HepG2 (cell line): ENCODE results near the gene OGFR. TPM values are rescaled to one million over a fixed set of nuclear protein-coding genes. Genes with fewer than 3 reads are reported as not detected.
A peak's percentile ranks its signal among the peaks of the same experiment; 100 is the strongest.

ENCODE experiments used
- CENPT ChIP-seq: sonication (generic); formaldehyde crosslinking; IDR thresholded peaks from 2 replicates; pipeline ENCODE4 v1.8.0; 2022; ENCODE audit warnings: low read depth, mild to moderate bottlenecking, moderate library complexity, missing genetic modification reagents
- DPF2 ChIP-seq: sonication (generic); formaldehyde crosslinking; IDR thresholded peaks from 2 replicates; pipeline ENCODE4 v1.4.0; 2020; ENCODE audit warnings: mild to moderate bottlenecking, low read depth, missing genetic modification reagents, borderline replicate concordance
- FLYWCH1 ChIP-seq: sonication (generic); formaldehyde crosslinking; IDR thresholded peaks from 2 replicates; pipeline ENCODE4 v1.8.1; 2023; ENCODE audit warnings: mild to moderate bottlenecking, missing genetic modification reagents
- HNRNPL ChIP-seq: fragments of 200-400 bp; formaldehyde crosslinking; IDR thresholded peaks from 2 replicates; pipeline ENCODE4 v1.6.1; 2017; ENCODE audit warnings: mild to moderate bottlenecking, low read depth, low read length
- JARID2 ChIP-seq: sonication (generic); formaldehyde crosslinking; IDR thresholded peaks from 2 replicates; pipeline ENCODE4 v1.8.1; 2023; ENCODE audit warnings: missing genetic modification reagents, inconsistent platforms; ENCODE audit not compliant: insufficient replicate concordance
- KDM3A ChIP-seq: IDR thresholded peaks from 2 replicates; pipeline ENCODE4 v1.6.1; 2018; ENCODE audit warnings: low read depth, missing compliant biosample characterization
- MAZ ChIP-seq, 2 experiments: sonication (generic) in 1 of 2; formaldehyde crosslinking in 1 of 2; IDR thresholded peaks; 2 replicates each; pipeline versions ENCODE4 v1.5.0 to v1.6.1; 2012 to 2020; ENCODE audit warnings: low read depth in 2 of 2, mild to moderate bottlenecking in 2 of 2, borderline replicate concordance in 1 of 2, improper control_type of control experiment in 1 of 2, low read length in 1 of 2, missing genetic modification reagents in 1 of 2, moderate library complexity in 1 of 2
- NFKBIZ ChIP-seq: IDR thresholded peaks from 2 replicates; pipeline ENCODE4 v1.6.1; 2018; ENCODE audit warnings: missing genetic modification reagents, missing compliant biosample characterization
- PLRG1 ChIP-seq: fragments of 450-650 bp; conservative IDR thresholded peaks from 2 replicates; pipeline ENCODE4 v1.6.1; 2016
- TOPORS ChIP-seq: sonication (generic); formaldehyde crosslinking; IDR thresholded peaks from 2 replicates; pipeline ENCODE4 v1.8.0; 2023; ENCODE audit warnings: mild to moderate bottlenecking, missing genetic modification reagents
- ZC3H4 ChIP-seq: sonication (generic); formaldehyde crosslinking; IDR thresholded peaks from 2 replicates; pipeline ENCODE4 v1.4.0; 2020; ENCODE audit warnings: missing genetic modification reagents, borderline replicate concordance
- ZFP82 ChIP-seq: sonication (generic); formaldehyde crosslinking; IDR thresholded peaks from 2 replicates; pipeline ENCODE4 v1.5.1; 2020; ENCODE audit warnings: mild to moderate bottlenecking, missing genetic modification reagents, borderline replicate concordance
- ZFYVE20 ChIP-seq: sonication (generic); formaldehyde crosslinking; IDR thresholded peaks from 2 replicates; pipeline ENCODE4 v1.8.0; 2023; ENCODE audit warnings: low read depth, mild to moderate bottlenecking, moderate library complexity, missing genetic modification reagents, borderline replicate concordance
- ZNF329 ChIP-seq: sonication (generic); formaldehyde crosslinking; IDR thresholded peaks from 2 replicates; pipeline ENCODE4 v1.9.0; 2021; ENCODE audit warnings: low read depth, mild to moderate bottlenecking, missing genetic modification reagents
- ZNF333 ChIP-seq: sonication (generic); formaldehyde crosslinking; IDR thresholded peaks from 2 replicates; pipeline ENCODE4 v1.4.0; 2020; ENCODE audit warnings: mild to moderate bottlenecking, missing genetic modification reagents, borderline replicate concordance
- ZNF350 ChIP-seq: sonication (generic); formaldehyde crosslinking; IDR thresholded peaks from 2 replicates; pipeline ENCODE4 v1.4.0; 2020; ENCODE audit warnings: mild to moderate bottlenecking, low read depth, missing genetic modification reagents, borderline replicate concordance
- ZNF354B ChIP-seq: sonication (generic); formaldehyde crosslinking; IDR thresholded peaks from 2 replicates; pipeline ENCODE4 v1.8.0; 2022; ENCODE audit warnings: mild to moderate bottlenecking, missing genetic modification reagents
- ZNF788 ChIP-seq: sonication (generic); formaldehyde crosslinking; IDR thresholded peaks from 2 replicates; pipeline ENCODE4 v1.5.0; 2020; ENCODE audit warnings: mild to moderate bottlenecking, missing genetic modification reagents, borderline replicate concordance
- ZNF883 ChIP-seq: sonication (generic); formaldehyde crosslinking; IDR thresholded peaks from 2 replicates; pipeline ENCODE4 v1.5.1; 2020; ENCODE audit warnings: mild to moderate bottlenecking, missing genetic modification reagents; ENCODE audit errors: not compliant biosample characterization
- polyA plus RNA-seq, 8 experiments: library from polyadenylated mRNA; depleted of rRNA in 3 of 8; stranded (reverse) in 7 of 8; unstranded in 1 of 8; fragments of >200 nt; fragmentation: Illumina TruSeq in 4 of 8; extraction: Trizol in 4 of 8; gene quantifications; 2 replicates each; pipeline versions ENCODE4 v1.2.1 to v1.2.3, GENCODE V29; 2011 to 2016; ENCODE audit warnings: low read depth in 4 of 8, missing spikeins in 1 of 8, mixed read lengths in 1 of 8; ENCODE audit not compliant: insufficient read depth in 1 of 8
- total RNA-seq, 5 experiments: library from RNA; depleted of rRNA; stranded (reverse); fragments of >200 nt; fragmentation: Illumina TruSeq; extraction: Trizol; gene quantifications; 2 replicates each; pipeline ENCODE4 v1.2.3, GENCODE V29; 2016; ENCODE audit warnings: low read depth in 1 of 5
- TF ChIP-seq, protein P1 (sequence below): sonication (generic); formaldehyde crosslinking; IDR thresholded peaks from 2 replicates; pipeline ENCODE4 v1.4.0; 2020; ENCODE audit warnings: missing genetic modification reagents
- TF ChIP-seq, protein P2 (sequence below): sonication (generic); formaldehyde crosslinking; IDR thresholded peaks from 2 replicates; pipeline ENCODE4 v1.8.0; 2023; ENCODE audit warnings: mild to moderate bottlenecking, missing genetic modification reagents
- TF ChIP-seq, protein P3 (sequence below): sonication (generic); formaldehyde crosslinking; IDR thresholded peaks from 2 replicates; pipeline ENCODE4 v1.4.0; 2020; ENCODE audit warnings: mild to moderate bottlenecking, missing genetic modification reagents
- TF ChIP-seq, protein P4 (sequence below): conservative IDR thresholded peaks from 2 replicates; pipeline ENCODE4 v1.6.1; 2018; ENCODE audit warnings: missing genetic modification reagents
- TF ChIP-seq, protein P5 (sequence below): sonication (generic); formaldehyde crosslinking; IDR thresholded peaks from 2 replicates; pipeline ENCODE4 v1.4.0; 2020; ENCODE audit warnings: missing genetic modification reagents; ENCODE audit errors: not compliant biosample characterization

The OGFR gene
- total and polyA plus RNA-seq, 2 of the 13 experiments (the other 11 are each of a cell fraction or from before 2014, with no cell fraction given) = 47.7 to 81.8 TPM

DNA sequence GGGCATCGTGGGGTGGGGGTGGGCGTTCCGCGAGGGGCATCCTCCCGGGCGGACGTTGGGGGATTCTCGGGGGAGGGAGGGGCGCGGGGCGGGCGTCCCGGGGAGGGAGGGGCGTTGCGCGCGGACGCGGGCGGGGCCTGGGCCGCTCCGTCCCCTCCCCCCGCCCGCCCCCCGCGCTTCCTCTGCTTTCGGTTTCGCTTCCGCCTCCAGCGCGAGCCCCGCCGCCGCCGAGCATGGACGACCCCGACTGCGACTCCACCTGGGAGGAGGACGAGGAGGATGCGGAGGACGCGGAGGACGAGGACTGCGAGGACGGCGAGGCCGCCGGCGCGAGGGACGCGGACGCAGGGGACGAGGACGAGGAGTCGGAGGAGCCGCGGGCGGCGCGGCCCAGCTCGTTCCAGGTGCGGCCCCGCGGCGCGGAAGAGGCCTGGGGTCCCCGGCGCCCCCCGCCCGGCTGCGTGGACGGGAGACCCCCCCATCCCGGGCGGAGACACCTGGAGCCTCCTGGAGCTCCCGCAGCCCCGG is at the start of gene OGFR (continued):
- TF ChIP-seq, protein P1, sequence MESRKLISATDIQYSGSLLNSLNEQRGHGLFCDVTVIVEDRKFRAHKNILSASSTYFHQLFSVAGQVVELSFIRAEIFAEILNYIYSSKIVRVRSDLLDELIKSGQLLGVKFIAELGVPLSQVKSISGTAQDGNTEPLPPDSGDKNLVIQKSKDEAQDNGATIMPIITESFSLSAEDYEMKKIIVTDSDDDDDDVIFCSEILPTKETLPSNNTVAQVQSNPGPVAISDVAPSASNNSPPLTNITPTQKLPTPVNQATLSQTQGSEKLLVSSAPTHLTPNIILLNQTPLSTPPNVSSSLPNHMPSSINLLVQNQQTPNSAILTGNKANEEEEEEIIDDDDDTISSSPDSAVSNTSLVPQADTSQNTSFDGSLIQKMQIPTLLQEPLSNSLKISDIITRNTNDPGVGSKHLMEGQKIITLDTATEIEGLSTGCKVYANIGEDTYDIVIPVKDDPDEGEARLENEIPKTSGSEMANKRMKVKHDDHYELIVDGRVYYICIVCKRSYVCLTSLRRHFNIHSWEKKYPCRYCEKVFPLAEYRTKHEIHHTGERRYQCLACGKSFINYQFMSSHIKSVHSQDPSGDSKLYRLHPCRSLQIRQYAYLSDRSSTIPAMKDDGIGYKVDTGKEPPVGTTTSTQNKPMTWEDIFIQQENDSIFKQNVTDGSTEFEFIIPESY (CRISPR knock-in tag) = no peak
- no peak for TF ChIP-seq NFKBIZ (CRISPR knock-in tag)
- peak; percentile 65; the same call in 1 of the 2 replicates for TF ChIP-seq ZNF354B (CRISPR knock-in tag)
- TF ChIP-seq, protein P2, sequence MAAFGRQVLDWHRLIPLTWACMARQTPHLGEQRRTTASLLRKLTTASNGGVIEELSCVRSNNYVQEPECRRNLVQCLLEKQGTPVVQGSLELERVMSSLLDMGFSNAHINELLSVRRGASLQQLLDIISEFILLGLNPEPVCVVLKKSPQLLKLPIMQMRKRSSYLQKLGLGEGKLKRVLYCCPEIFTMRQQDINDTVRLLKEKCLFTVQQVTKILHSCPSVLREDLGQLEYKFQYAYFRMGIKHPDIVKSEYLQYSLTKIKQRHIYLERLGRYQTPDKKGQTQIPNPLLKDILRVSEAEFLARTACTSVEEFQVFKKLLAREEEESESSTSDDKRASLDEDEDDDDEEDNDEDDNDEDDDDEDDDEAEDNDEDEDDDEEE (CRISPR knock-in tag) = no peak
- no peak for TF ChIP-seq FLYWCH1
- TF ChIP-seq ZNF883 (CRISPR knock-in tag) = no peak
- TF ChIP-seq ZC3H4 (CRISPR knock-in tag) = no peak; the same call in 1 of the 2 replicates
- TF ChIP-seq ZNF329 (CRISPR knock-in tag) = peak; percentile 78; the same call in 1 of the 2 replicates
- TF ChIP-seq, protein P3, sequence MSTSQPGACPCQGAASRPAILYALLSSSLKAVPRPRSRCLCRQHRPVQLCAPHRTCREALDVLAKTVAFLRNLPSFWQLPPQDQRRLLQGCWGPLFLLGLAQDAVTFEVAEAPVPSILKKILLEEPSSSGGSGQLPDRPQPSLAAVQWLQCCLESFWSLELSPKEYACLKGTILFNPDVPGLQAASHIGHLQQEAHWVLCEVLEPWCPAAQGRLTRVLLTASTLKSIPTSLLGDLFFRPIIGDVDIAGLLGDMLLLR (CRISPR knock-in tag) = peak; percentile 89
- TF ChIP-seq MAZ (IDR thresholded peaks at IDR 0.05; ENCODE audit: borderline replicate concordance, low read depth, low read length) = no peak
- TF ChIP-seq MAZ (CRISPR knock-in tag; IDR thresholded peaks at IDR 0.05; ENCODE audit: low read depth) = peak; percentile 62
- no peak for TF ChIP-seq ZFP82 (CRISPR knock-in tag)
- no peak; the same call in 1 of the 2 replicates for TF ChIP-seq CENPT (CRISPR knock-in tag)
- TF ChIP-seq, protein P4, sequence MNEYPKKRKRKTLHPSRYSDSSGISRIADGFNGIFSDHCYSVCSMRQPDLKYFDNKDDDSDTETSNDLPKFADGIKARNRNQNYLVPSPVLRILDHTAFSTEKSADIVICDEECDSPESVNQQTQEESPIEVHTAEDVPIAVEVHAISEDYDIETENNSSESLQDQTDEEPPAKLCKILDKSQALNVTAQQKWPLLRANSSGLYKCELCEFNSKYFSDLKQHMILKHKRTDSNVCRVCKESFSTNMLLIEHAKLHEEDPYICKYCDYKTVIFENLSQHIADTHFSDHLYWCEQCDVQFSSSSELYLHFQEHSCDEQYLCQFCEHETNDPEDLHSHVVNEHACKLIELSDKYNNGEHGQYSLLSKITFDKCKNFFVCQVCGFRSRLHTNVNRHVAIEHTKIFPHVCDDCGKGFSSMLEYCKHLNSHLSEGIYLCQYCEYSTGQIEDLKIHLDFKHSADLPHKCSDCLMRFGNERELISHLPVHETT (CRISPR knock-in tag) = no peak
- no peak for TF ChIP-seq HNRNPL
- 0 out of 2 replicates have a peak, but pooled peaks have one; percentile 37 for TF ChIP-seq ZNF788
- no peak for TF ChIP-seq ZFYVE20
- TF ChIP-seq TOPORS = peak; percentile 89
- no peak for TF ChIP-seq PLRG1
- TF ChIP-seq JARID2 (CRISPR knock-in tag) = no peak
- TF ChIP-seq ZNF333 = 0 out of 2 replicates have a peak, but pooled peaks have one; percentile 44
- no peak for TF ChIP-seq ZNF350
- 0 out of 2 replicates have a peak, but pooled peaks have one; percentile 33 for TF ChIP-seq KDM3A (CRISPR knock-in tag)
- TF ChIP-seq DPF2 (CRISPR knock-in tag) = no peak
- TF ChIP-seq, protein P5, sequence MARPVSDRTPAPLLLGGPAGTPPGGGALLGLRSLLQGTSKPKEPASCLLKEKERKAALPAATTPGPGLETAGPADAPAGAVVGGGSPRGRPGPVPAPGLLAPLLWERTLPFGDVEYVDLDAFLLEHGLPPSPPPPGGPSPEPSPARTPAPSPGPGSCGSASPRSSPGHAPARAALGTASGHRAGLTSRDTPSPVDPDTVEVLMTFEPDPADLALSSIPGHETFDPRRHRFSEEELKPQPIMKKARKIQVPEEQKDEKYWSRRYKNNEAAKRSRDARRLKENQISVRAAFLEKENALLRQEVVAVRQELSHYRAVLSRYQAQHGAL = no peak
